GM21515 (cell line): Measurements from ENCODE around the gene PIN1.
"Not testable (repeated sequence)": the region's sequence is repeated elsewhere in the genome, so short reads cannot be mapped to it uniquely, and the experiment has no call there.

ENCODE experiments used
- ATAC-seq: cut with Tn5 transposase; IDR thresholded peaks from one replicate; pipeline ENCODE4 v1.9.1; 2021; ENCODE audit not compliant: unreplicated experiment

PIN1 gene

GRCh38 chr19:9818175-9818733 is 16.9 kb upstream of the PIN1 start:
- ATAC-seq: no peak

GRCh38 chr19:9818734-9819595 is 16.2 kb upstream of the PIN1 start, which contains the start of gene FBXL12:
Gene FBXL12 (minus strand): TSS chr19:9819079. CDS start chr19:9818813, 266 bp downstream.
- peak; percentile 80 for ATAC-seq

- ATAC-seq: no peak
Observed at GRCh38 chr19:9819596-9819909, 15.6 kb upstream of the PIN1 start.

- ATAC-seq: not testable (repeated sequence)
Observed at GRCh38 chr19:9820034-9820433, 15.1 kb upstream of the PIN1 start.

GRCh38 chr19:9823816-9824215 is 11.3 kb upstream of the PIN1 start:
- ATAC-seq: no peak

GRCh38 chr19:9827289-9828238 is 7.6 kb upstream of the PIN1 start, which contains the start of gene UBL5:
Gene UBL5 (plus strand): TSS chr19:9827918. CDS start chr19:9828338, 420 bp downstream.
- ATAC-seq: peak; percentile 76

- no peak for ATAC-seq
Observed at GRCh38 chr19:9828551-9829063, 6.5 kb upstream of the PIN1 start.

- no peak for ATAC-seq
Observed at GRCh38 chr19:9834307-9834725, 802 bp upstream of the PIN1 start.

- ATAC-seq: peak; percentile 26
Observed at GRCh38 chr19:9835507-9835949, 410 bp downstream of the PIN1 start.

GRCh38 chr19:9836021-9836420 is 903 bp downstream of the PIN1 start:
- ATAC-seq: no peak

GRCh38 chr19:9838324-9838723 is 3.2 kb downstream of the PIN1 start:
- ATAC-seq: no peak

- ATAC-seq: no peak
Observed at GRCh38 chr19:9839415-9839814, 4.3 kb downstream of the PIN1 start.

- ATAC-seq: no peak
Observed at GRCh38 chr19:9842834-9843625, 7.9 kb downstream of the PIN1 start.

- not testable (repeated sequence) for ATAC-seq
Observed at GRCh38 chr19:9843626-9844273, 8.6 kb downstream of the PIN1 start.

GRCh38 chr19:9847087-9847671 is 12.1 kb downstream of the PIN1 start:
- no peak for ATAC-seq

- no peak for ATAC-seq
Observed at GRCh38 chr19:9848060-9848459, 12.9 kb downstream of the PIN1 start.

- ATAC-seq: no peak
Observed at GRCh38 chr19:9848762-9849161, 13.6 kb downstream of the PIN1 start.

GRCh38 chr19:9849791-9850190 is 14.7 kb downstream of the PIN1 start:
- ATAC-seq: no peak

GRCh38 chr19:9850235-9850959 is 15.3 kb downstream of the PIN1 start:
- ATAC-seq: no peak
